Measurements from ENCODE around the gene HAAO. TPM values are rescaled to one million over a fixed set of nuclear protein-coding genes. Genes with fewer than 3 reads are reported as not detected.

HAAO gene
- total and polyA plus RNA-seq, 2 donors (not counting 3 experiments of a cell fraction or from before 2014, with no cell fraction given), result 0.82 to 1.1 TPM

DNA sequence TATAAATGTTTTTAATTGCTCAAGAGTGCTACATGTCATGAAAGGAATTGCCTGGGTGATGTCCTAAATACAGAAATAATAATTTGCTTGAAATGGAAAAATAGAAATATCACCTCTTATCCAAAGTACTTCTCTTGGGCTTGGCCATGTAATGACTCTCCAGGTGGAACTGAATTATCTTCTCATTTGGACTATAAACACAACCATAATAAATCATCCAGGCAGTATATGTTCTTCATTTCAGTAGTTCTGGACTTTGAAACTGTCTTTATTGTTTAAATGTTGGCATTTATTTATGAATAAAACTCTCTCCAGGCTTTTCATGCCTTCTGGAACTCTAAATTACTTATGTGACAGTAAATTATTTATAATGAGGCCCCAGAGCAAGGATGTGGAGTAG is 68.9 kb downstream of the HAAO start:
- Histone ChIP-seq H3K9ac (replicated peaks; ENCODE audit: extremely low read depth, insufficient read depth, low read length) (no peak overlapping the region), H3K9me3 (replicated peaks; ENCODE audit: control insufficient read depth, insufficient read depth, low read length) (no peaks in the 10 kb centered on the region), H3K4me2 (ENCODE audit: insufficient read depth, low read length) (no peak overlapping the region), H2AFZ (ENCODE audit: low read depth, low read length) (no peak overlapping the region), H4K20me1 (replicated peaks; ENCODE audit: control insufficient read depth, extremely low read depth, insufficient read depth, low read length) (no peaks in the 10 kb centered on the region), H3K79me2 (ENCODE audit: control insufficient read depth, insufficient read depth, low read length) (no peaks in the 10 kb centered on the region), H3K9me1 (replicated peaks; ENCODE audit: control insufficient read depth, extremely low read depth, insufficient read depth, low read length) (no peaks in the 10 kb centered on the region), H3K27ac (ENCODE audit: insufficient read depth, low read depth, low read length) (no peak overlapping the region), H3K4me1 (ENCODE audit: control insufficient read depth, extremely low read depth, insufficient read depth, low read length) (no peaks in the 10 kb centered on the region), H3K27me3 (ENCODE audit: control insufficient read depth in 2 of 2, insufficient read depth in 2 of 2, low read length in 2 of 2) (no peaks in the 10 kb centered on the region), H3K4me3 (replicated peaks in 1 of 3; ENCODE audit: insufficient read depth in 1 of 3, low read depth in 1 of 3, low read length in 3 of 3) (no peak overlapping the region), H3K36me3 (ENCODE audit: control insufficient read depth in 2 of 2, extremely low read depth in 1 of 2, insufficient read depth in 2 of 2, low read length in 2 of 2) (peaks cover 0 to 3% of the 10 kb centered on the region in 2 experiments)
- CTCF ChIA-PET, result no interaction called here
- dilution Hi-C loops (cut with MboI; ENCODE audit: extremely low pct_ligation_motif_present, low sequenced_read_pairs) (no loop called here), intact Hi-C loops (cut with micrococcal nuclease) (no loop called here)
- TF ChIP-seq GATA2 (IDR thresholded peaks at IDR 0.05; ENCODE audit: insufficient read depth, insufficient read length, low read depth, low read length) (no peak), EZH2 (IDR thresholded peaks at IDR 0.05; ENCODE audit: borderline replicate concordance, low read depth, low read length, severe bottlenecking) (no peak), MYC (IDR thresholded peaks at IDR 0.05; ENCODE audit: low read depth, low read length) (no peak), JUN (IDR thresholded peaks at IDR 0.05; ENCODE audit: borderline replicate concordance, insufficient read depth, insufficient read length, low read depth) (no peak), POLR2AphosphoS5 (IDR thresholded peaks at IDR 0.05; ENCODE audit: insufficient read depth, low read depth, low read length) (no peak), POLR2A (IDR thresholded peaks at IDR 0.05; ENCODE audit: low read depth, low read length) (no peak), FOS (IDR thresholded peaks at IDR 0.05; ENCODE audit: borderline replicate concordance, insufficient read depth, low read length) (no peak)
- TF ChIP-seq, protein P1, sequence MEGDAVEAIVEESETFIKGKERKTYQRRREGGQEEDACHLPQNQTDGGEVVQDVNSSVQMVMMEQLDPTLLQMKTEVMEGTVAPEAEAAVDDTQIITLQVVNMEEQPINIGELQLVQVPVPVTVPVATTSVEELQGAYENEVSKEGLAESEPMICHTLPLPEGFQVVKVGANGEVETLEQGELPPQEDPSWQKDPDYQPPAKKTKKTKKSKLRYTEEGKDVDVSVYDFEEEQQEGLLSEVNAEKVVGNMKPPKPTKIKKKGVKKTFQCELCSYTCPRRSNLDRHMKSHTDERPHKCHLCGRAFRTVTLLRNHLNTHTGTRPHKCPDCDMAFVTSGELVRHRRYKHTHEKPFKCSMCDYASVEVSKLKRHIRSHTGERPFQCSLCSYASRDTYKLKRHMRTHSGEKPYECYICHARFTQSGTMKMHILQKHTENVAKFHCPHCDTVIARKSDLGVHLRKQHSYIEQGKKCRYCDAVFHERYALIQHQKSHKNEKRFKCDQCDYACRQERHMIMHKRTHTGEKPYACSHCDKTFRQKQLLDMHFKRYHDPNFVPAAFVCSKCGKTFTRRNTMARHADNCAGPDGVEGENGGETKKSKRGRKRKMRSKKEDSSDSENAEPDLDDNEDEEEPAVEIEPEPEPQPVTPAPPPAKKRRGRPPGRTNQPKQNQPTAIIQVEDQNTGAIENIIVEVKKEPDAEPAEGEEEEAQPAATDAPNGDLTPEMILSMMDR (IDR thresholded peaks at IDR 0.05; ENCODE audit: extremely low read depth in 1 of 2, insufficient read depth in 1 of 2, low read depth in 1 of 2, low read length in 2 of 2), result no peak
- TF ChIP-seq, protein P2, sequence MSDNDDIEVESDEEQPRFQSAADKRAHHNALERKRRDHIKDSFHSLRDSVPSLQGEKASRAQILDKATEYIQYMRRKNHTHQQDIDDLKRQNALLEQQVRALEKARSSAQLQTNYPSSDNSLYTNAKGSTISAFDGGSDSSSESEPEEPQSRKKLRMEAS (IDR thresholded peaks at IDR 0.05; ENCODE audit: insufficient read depth, insufficient read length), result no peak
- no TSS peak for BruUV-seq (replicated peaks)
- DNase-seq (ENCODE audit: low read depth, low spot score) (no peak), FAIRE-seq (no peak)
- POLR2A ChIA-PET, result no interaction called here
